ENCODE results near the gene C9. TPM values are rescaled to one million over a fixed set of nuclear protein-coding genes. Genes with fewer than 3 reads are reported as not detected.
"Not testable (repeated sequence)": the region's sequence is repeated elsewhere in the genome, so short reads cannot be mapped to it uniquely, and the experiment has no call there.

The C9 gene
- total RNA-seq, 2 donors from 2014 or later: not detected

GRCh38 chr5:39236718-39237117 is 127.6 kb downstream of the C9 start:
- H3K9me3 ChIP-seq (ENCODE audit: control insufficient read depth, low read length): peaks cover 13% of the 10 kb centered on the region
- Mint-ChIP-seq H3K4me1 (peaks cover 7% of the 10 kb centered on the region), H3K4me3 (no peak overlapping the region), H3K9me3 (peaks cover 8% of the 10 kb centered on the region), H3K27me3 (ENCODE audit: insufficient read depth) (no peaks in the 10 kb centered on the region), H3K36me3 (ENCODE audit: low read depth) (no peaks in the 10 kb centered on the region), H3K27ac (no peak overlapping the region)
- H3K27me3 ChIP-seq (ENCODE audit: control insufficient read depth, insufficient read depth, low read length, poor library complexity, severe bottlenecking): no peaks in the 10 kb centered on the region
- no peaks in the 10 kb centered on the region for H3K36me3 ChIP-seq (ENCODE audit: control insufficient read depth, insufficient read depth, low read length)
- H3K4me3 ChIP-seq (ENCODE audit: low read length): no peak overlapping the region
- no peak for DNase-seq
- H3K27ac ChIP-seq (ENCODE audit: low read depth, low read length): no peak overlapping the region
- no peak for TF ChIP-seq CTCF (conservative IDR thresholded peaks at IDR 0.05)
- 88% methylated on average over 1 of the region's 1 CpG; no CpG with 5 or more reads in 1 of the 2 experiments for WGBS, 2 experiments (ENCODE audit: insufficient coverage in 1 of 2, insufficient read length in 1 of 2)
- H3K9ac ChIP-seq (ENCODE audit: extremely low read depth, low read length, poor library complexity, severe bottlenecking): no peak overlapping the region
- no peaks in the 10 kb centered on the region for H3K4me1 ChIP-seq (ENCODE audit: control insufficient read depth, insufficient read depth, low read length)

GRCh38 chr5:39235648-39236047 is 128.6 kb downstream of the C9 start:
- H3K36me3 Mint-ChIP-seq (ENCODE audit: low read depth): no peaks in the 10 kb centered on the region
- 92% methylated on average over 3 of the region's 3 CpGs; no CpG with 5 or more reads in 1 of the 2 experiments for WGBS, 2 experiments (ENCODE audit: insufficient coverage in 1 of 2, insufficient read length in 1 of 2)

GRCh38 chr5:39234494-39234893 is 129.8 kb downstream of the C9 start:
- not testable (repeated sequence) for H3K9ac ChIP-seq (ENCODE audit: extremely low read depth, low read length, poor library complexity, severe bottlenecking); H3K9me3 Mint-ChIP-seq; H3K4me1 ChIP-seq (ENCODE audit: control insufficient read depth, insufficient read depth, low read length); H3K27me3 ChIP-seq (ENCODE audit: control insufficient read depth, insufficient read depth, low read length, poor library complexity, severe bottlenecking); H3K4me3 Mint-ChIP-seq; H3K36me3 Mint-ChIP-seq (ENCODE audit: low read depth); H3K27ac ChIP-seq (ENCODE audit: low read depth, low read length); H3K27me3 Mint-ChIP-seq (ENCODE audit: insufficient read depth); H3K36me3 ChIP-seq (ENCODE audit: control insufficient read depth, insufficient read depth, low read length); H3K9me3 ChIP-seq (ENCODE audit: control insufficient read depth, low read length); DNase-seq; H3K4me3 ChIP-seq (ENCODE audit: low read length); H3K27ac Mint-ChIP-seq
- WGBS, 2 experiments (ENCODE audit: insufficient coverage in 1 of 2, insufficient read length in 1 of 2): 92% methylated on average over 1 of the region's 1 CpG; no CpG with 5 or more reads in 1 of the 2 experiments
- peaks cover 12% of the 10 kb centered on the region for H3K4me1 Mint-ChIP-seq

More at GRCh38 chr5:39235648-39236047, 128.6 kb downstream of the C9 start:
- Mint-ChIP-seq H3K27me3 (ENCODE audit: insufficient read depth) (no peaks in the 10 kb centered on the region), H3K4me3 (no peak overlapping the region), H3K9me3 (peaks cover 3% of the 10 kb centered on the region), H3K27ac (no peak overlapping the region), H3K4me1 (peaks cover 12% of the 10 kb centered on the region)
- no peak overlapping the region for H3K4me3 ChIP-seq (ENCODE audit: low read length)
- peaks cover 3% of the 10 kb centered on the region for H3K9me3 ChIP-seq (ENCODE audit: control insufficient read depth, low read length)
- H3K27me3 ChIP-seq (ENCODE audit: control insufficient read depth, insufficient read depth, low read length, poor library complexity, severe bottlenecking): no peaks in the 10 kb centered on the region
- H3K36me3 ChIP-seq (ENCODE audit: control insufficient read depth, insufficient read depth, low read length): no peaks in the 10 kb centered on the region
- TF ChIP-seq CTCF (conservative IDR thresholded peaks at IDR 0.05): no peak
- H3K27ac ChIP-seq (ENCODE audit: low read depth, low read length): no peak overlapping the region
- no peak for DNase-seq
- no peak overlapping the region for H3K9ac ChIP-seq (ENCODE audit: extremely low read depth, low read length, poor library complexity, severe bottlenecking)
- no peaks in the 10 kb centered on the region for H3K4me1 ChIP-seq (ENCODE audit: control insufficient read depth, insufficient read depth, low read length)

Other genes with a start within 250 kb of the C9 start
- gene FYB1, start 144.9 kb downstream of the C9 start, total RNA-seq: not detected
- 10 to 100 TPM; 12.3 to 23.8 TPM for gene DAB2, start 60.5 kb upstream of the C9 start, total RNA-seq